Measurements from ENCODE around the gene ZFP91.

The ZFP91 gene

DNA sequence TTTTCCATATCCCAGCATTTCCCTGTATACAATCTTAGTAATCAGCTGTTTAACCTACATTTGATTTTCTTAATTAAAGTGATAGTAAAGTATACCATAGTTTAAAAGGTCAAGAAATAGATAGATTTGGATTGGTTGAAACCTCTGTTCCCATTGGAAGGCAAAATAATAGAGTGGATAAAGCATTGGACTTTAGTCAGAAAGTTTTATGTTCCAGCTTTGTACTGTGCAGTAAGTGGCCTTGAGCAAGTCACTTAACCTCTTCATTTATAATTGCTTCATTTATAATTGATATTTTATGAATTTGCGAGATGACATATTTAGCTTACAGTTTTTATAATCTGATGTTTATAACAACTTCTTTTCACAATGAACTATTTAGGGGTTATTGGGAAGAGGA is 3.6 kb downstream of the ZFP91 start:
- DNase-seq (ENCODE audit: extremely low read depth, low read depth) = no peak
- TF ChIP-seq, protein P1, sequence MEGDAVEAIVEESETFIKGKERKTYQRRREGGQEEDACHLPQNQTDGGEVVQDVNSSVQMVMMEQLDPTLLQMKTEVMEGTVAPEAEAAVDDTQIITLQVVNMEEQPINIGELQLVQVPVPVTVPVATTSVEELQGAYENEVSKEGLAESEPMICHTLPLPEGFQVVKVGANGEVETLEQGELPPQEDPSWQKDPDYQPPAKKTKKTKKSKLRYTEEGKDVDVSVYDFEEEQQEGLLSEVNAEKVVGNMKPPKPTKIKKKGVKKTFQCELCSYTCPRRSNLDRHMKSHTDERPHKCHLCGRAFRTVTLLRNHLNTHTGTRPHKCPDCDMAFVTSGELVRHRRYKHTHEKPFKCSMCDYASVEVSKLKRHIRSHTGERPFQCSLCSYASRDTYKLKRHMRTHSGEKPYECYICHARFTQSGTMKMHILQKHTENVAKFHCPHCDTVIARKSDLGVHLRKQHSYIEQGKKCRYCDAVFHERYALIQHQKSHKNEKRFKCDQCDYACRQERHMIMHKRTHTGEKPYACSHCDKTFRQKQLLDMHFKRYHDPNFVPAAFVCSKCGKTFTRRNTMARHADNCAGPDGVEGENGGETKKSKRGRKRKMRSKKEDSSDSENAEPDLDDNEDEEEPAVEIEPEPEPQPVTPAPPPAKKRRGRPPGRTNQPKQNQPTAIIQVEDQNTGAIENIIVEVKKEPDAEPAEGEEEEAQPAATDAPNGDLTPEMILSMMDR (IDR thresholded peaks at IDR 0.05; ENCODE audit: low read depth, low read length, missing control alignments) = no peak
- no peak overlapping the region for H3K4me3 ChIP-seq (replicated peaks; ENCODE audit: low read depth, low read length)

DNA sequence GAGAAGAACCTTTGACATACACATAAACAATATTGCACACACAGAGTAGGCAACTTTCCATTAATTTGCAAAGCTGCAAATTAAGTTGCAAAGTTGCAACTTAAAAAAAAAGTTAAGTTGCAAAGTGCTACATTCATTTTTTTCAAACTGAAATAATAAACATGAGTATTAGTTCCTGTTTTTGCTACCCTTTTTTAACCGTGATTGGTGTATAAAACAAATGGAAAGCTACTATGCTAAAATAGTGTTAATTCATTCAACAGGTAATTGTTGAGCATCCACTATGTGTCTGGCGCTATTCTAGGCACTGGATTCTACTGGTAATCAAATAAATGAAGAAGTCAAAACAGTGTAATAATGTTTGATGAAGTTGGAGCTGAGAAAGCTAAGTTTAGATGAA is 8.1 kb downstream of the ZFP91 start:
- H3K4me3 ChIP-seq (replicated peaks; ENCODE audit: low read depth, low read length) = no peak overlapping the region
- TF ChIP-seq, protein P1 (IDR thresholded peaks at IDR 0.05; ENCODE audit: low read depth, low read length, missing control alignments) = no peak
- no peak for DNase-seq (ENCODE audit: extremely low read depth, low read depth)

DNA sequence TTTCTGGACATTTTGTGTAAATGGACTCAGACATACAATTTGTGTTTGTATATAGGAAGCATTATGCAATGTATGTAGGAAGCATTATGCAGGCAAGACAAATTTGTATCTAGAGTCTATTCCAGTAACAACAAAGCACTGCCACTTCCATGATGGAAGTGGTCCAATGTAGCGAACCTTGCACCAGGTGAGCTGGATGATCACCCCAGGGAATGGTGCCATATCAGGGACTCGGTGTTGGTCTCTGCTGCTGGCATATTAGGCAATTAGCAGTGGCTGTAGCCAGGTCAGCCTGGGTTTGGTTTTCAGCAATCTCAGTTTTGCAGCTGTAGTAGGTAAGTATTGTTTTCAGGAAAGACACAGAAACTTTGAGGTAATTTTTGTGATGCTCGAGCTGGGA is 12.8 kb downstream of the ZFP91 start:
- TF ChIP-seq, protein P1 (IDR thresholded peaks at IDR 0.05; ENCODE audit: low read depth, low read length, missing control alignments) = no peak
- DNase-seq (ENCODE audit: extremely low read depth, low read depth) = no peak
- no peak overlapping the region for H3K4me3 ChIP-seq (replicated peaks; ENCODE audit: low read depth, low read length)

DNA sequence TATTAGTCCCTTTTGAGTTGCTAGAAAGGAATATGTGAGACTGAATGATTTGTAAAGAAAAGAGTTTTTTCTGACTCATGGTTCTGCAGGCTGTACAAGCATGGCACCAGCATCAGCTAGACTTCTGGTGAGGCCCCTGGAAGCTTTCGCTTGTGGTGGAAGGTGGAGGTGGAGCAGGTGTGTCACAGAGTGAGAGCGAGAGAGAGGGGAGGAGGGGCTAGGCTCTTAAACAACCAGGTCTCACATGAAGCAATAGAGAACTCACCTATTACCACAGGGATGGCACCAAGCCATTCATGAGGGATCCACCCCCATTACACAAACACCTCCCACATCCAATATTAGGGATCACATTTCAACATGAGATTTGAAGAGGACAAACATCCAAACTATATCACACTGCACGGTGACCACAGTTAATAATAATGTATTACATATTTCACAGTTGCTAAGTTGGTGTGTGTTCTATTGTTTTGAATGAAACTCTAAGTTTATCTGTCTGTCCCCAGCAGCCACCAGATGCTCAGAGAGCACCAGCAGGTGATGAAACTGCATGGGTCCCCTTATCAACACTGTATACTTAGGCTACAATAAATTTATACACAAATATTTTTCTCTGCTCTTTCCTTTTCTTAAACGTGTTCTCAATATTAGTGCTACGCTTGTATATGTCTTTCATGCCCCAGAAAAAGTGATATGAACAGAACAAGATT is 14.1 kb downstream of the ZFP91 start:
- DNase-seq (ENCODE audit: extremely low read depth, low read depth) = no peak

DNA sequence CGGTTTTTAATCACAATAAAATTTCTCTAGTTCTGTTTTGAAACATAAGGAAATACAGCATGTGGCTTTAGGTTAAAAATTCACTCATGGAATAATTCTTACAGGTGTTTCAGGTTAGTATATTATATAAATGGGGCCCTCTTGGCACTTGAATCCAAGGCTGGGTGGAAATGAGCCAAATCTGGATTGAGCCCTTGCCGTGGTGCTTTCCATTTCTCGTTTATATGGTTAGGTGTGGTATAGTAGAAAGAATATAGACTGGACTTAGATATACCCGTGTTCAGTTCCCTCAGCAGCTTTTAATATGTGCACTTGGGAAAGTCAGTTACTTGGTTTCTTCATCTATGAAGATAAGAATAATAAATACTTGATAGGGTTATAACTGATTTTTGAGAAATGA is 16.0 kb downstream of the ZFP91 start:
- no peak overlapping the region for H3K4me3 ChIP-seq (replicated peaks; ENCODE audit: low read depth, low read length)
- TF ChIP-seq, protein P1 (IDR thresholded peaks at IDR 0.05; ENCODE audit: low read depth, low read length, missing control alignments) = no peak
- no peak for DNase-seq (ENCODE audit: extremely low read depth, low read depth)

More for the DNA sequence above, 14.1 kb downstream of the ZFP91 start:
- TF ChIP-seq, protein P1 (IDR thresholded peaks at IDR 0.05; ENCODE audit: low read depth, low read length, missing control alignments) = no peak
- no peak overlapping the region for H3K4me3 ChIP-seq (replicated peaks; ENCODE audit: low read depth, low read length)

DNA sequence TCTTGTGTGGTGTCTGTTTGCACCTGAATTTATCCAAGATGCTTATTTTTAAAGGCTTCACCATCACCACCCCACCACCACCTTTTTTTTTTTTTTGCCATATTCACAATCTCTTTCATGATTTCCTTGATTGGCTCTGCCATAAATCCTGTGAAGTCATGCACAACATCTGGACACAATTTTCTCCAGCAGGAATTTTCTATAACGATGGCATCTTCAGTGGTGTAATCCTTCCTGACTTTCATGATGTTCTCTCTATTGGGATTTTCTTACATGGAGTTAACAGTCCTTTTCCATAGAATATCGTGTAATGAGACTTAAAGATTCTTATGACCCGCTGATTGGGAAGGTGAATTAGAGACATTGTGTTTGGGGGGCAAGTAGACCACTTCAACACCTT is 17.8 kb downstream of the ZFP91 start:
- H3K4me3 ChIP-seq (replicated peaks; ENCODE audit: low read depth, low read length) = no peak overlapping the region
- TF ChIP-seq, protein P1 (IDR thresholded peaks at IDR 0.05; ENCODE audit: low read depth, low read length, missing control alignments) = no peak
- no peak for DNase-seq (ENCODE audit: extremely low read depth, low read depth)

Measured in HFF-Myc (cell line).